GM12891 (cell line): Measurements from ENCODE around the gene RAPH1.

Source experiments
- POLR2A ChIP-seq: IDR thresholded peaks from 2 replicates; pipeline ENCODE4 v1.6.1; 2011; ENCODE audit warnings: low read depth, low read length, control low read depth
- POLR2AphosphoS5 ChIP-seq: IDR thresholded peaks from 2 replicates; pipeline ENCODE4 v1.6.1; 2011; ENCODE audit warnings: low read depth, low read length, control low read depth
- SPI1 ChIP-seq: IDR thresholded peaks from 2 replicates; pipeline ENCODE4 v1.6.1; 2011; ENCODE audit warnings: low read depth, low read length, control low read depth
- TAF1 ChIP-seq: IDR thresholded peaks from 2 replicates; pipeline ENCODE4 v1.6.1; 2011; ENCODE audit warnings: low read depth, low read length, control low read depth

- TF ChIP-seq POLR2AphosphoS5 (no peak), TAF1 (no peak), POLR2A (no peak), SPI1 (no peak)
Observed at GRCh38 chr2:203579730-203580129, 44.6 kb upstream of the RAPH1 start.
